Measurements from ENCODE around the gene CT47C1.
A peak's percentile ranks its signal among the peaks of the same experiment; 100 is the strongest.
"Not testable (repeated sequence)": the region's sequence is repeated elsewhere in the genome, so short reads cannot be mapped to it uniquely, and the experiment has no call there.

The CT47C1 gene

GRCh38 chrX:119072744-119073143 lies at the start of gene CT47C1:
Gene CT47C1 (plus strand): TSS chrX:119072993. CDS start chrX:119073226, 233 bp downstream.
- no peak for DNase-seq

DNA sequence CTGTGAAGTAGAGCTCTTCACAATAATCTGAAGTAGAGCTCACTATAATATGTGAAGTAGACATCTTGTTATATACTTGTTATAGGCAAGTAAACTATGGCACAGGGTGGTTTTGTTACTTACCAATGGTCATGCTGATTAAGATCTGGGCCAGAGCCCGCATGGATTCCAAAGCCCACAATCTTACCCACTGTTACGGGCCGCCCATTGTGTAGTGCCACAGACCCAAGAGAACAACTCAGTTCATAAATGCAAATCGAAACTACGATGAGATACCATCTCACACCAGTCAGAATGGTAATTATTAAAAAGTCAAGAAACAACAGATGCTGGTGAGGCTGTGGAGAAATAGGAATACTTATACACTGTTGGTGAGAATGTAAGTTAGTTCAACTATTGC lies 46.9 kb upstream of the CT47C1 start:
- no peak for DNase-seq

GRCh38 chrX:119026344-119026743 lies 46.4 kb upstream of the CT47C1 start:
- not testable (repeated sequence) for DNase-seq

DNA sequence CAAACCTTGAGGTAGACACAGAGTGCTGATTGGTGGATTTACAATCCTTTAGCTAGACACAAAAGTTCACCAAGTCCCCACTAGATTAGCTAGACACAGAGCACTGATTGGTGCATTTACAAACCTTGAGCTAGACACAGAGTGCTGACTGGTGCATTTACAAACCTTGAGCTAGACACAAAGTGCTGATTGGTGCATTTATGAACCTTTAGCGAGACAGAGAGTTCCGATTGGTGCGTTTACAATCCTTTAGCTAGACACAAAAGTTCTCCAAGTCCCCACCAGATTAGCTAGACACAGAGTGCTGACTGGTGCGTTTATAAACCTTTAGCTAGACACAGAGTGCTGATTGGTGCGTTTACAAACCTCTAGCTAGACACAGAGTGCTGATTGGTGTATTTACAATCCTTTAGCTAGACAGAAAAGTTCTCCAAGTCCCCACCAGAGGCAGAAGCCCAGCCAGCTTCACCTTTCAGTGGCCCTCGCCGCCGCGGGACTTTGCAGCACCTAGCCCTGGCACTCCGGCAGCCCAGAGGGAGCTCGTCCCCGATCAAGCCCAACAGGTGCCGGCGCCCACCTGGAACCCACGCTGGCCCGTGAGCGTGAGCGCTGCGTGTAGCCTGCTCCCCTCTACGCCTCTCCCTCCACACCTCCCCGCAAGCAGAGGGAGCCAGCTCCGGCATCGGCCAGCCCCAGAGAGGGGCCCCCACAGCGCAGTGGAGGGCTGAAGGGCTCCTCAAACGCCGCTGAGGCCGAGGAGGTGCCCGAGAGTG lies 44.6 kb upstream of the CT47C1 start:
- DNase-seq: not testable (repeated sequence)

DNA sequence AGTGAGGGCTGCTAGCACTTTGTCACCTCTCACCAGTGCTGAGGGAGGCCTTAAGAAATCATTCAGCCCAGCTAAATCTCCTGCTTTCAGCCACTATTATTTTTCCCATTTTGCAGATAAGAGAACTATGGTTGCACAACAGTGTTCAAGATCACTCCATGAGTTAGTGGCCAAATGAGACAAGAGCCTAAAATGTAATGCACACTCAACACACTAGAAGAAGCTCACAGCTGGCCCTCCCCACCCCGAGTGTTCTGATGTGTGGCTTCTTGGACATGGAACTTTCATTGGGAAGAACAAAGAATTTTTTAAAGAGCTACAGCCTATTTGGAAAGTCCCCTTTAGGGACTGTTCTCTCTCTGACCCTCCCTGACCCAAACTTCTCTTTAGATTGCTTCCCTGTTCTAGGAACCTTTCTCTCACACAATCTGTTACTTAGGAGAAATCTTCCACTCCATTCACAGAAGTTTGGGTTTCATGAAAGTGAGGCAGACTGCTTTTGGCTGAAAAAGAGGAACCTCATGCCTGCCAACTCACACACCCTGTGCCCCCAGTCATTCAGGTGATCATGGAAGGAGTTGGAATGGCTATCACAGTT lies 44.0 kb upstream of the CT47C1 start:
- DNase-seq: peak; percentile 36

DNA sequence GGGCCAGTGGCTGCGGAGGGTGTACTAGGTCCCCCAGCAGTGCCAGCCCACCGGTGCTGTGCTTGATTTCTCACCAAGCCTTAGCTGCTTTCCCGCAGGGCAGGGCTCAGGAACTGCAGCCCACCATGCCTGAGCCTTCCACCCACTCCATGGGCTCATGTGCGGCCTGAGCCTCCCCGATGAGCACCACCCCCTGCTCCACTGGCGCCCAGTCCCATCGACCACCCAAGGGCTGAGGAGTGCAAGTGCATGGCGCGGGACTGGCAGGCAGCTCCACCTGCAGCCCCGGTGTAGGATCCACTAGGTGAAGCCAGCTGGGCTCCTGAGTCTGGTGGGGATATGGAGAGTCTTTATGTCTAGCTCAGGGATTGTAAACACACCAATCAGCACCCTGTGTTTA lies 43.1 kb upstream of the CT47C1 start:
- DNase-seq: not testable (repeated sequence)

- DNase-seq: no peak
Observed at GRCh38 chrX:119030990-119031389, 41.8 kb upstream of the CT47C1 start.

DNA sequence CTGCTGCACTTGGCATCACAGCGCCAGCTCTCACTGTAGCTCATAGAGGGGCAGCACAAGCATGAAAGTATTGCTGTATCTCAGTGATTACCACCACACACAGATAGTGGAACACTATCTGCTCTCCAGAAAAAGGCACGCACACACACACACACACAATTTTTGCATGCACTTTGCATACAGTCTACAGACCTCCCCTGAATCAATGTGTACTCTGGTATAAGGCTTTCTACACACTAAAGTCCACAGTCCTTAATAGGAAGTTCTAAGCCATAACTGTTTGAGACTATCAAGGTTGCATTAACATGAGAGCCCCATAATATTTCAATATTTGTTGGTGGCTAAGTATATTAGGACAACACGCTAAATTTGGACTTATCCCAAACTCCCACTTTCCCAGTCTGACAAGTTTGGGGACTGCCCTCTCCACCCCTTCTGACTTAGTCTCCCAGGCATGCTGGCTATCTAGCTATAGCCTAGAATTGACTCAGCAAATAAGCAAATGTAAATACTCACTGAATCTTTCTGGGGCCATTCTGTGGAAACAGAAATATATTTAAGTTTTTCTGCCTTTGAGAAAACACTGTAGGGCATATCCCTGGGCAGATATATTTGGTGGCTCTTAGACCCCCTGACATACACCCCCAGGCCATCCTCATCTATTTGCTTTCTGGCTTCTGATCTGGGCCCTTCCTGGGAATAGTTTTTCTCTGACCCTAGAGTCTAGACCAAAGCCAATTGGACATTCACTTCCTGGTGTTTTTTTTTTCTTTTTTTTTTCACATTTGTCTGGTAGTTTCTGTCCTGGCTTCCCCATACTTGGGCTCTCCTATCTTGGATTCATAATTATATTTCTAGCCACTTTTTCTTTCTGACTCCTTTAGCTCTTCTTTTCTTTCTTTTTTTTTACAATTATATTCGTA lies 36.4 kb upstream of the CT47C1 start:
- no peak for DNase-seq

DNA sequence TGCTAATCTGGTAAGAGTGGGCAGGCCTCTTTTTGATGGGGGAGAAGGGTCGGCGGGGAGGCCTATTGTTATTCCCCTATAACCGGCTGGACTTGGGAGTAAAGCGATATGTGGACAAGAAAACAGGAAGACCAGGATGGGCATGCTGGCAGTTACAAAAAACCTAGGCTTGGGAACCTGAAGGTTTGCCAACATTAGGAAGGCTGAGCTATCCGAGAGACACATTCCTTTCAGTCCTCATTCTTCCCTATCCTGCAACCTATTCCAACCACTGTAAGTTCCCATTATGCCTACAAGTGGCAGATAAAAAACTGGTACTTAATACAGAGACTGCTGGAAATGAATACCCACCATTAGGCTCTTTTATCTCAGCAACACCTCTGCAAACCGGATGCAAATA lies 32.4 kb upstream of the CT47C1 start:
- no peak for DNase-seq

DNA sequence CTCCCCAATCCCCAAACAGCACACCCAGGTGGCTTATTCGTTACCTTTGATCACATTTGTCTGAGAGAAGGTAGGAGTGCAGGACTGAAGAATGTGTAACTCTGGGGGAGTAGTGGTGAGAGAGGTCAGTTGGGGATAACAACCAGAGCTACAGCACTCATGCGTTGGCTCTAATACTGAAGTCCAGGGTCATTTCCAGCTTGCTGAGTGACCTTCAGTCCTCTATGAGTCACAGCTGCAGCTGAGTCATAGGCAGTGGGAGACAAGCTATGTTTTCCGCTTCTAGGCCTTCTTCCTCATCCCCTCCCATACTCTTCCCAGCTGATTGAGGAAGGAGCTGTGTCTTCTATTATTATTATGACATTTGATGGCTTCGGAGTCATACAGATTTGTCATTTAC lies 31.6 kb upstream of the CT47C1 start:
- DNase-seq: peak; percentile 89

- DNase-seq: peak; percentile 7
Observed at GRCh38 chrX:119042040-119042439, 30.8 kb upstream of the CT47C1 start.

DNA sequence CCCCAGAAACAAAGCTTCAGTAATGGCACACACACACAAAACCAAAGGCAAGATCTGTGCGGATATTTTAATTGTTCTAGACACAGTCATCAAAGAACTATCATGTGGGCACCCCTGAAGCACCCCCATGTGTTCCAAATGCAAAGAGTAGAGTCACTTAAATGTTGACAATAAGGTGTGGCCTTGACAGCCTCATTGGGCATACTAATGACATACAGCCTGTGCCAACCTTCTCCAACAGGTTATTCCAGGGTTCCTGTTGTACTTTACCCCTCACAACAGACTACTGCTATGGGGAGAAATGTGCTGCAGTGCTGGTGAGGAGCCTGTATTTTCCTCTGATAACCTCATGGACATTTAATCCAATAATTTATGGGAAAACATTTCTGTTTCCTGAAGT lies 29.8 kb upstream of the CT47C1 start:
- DNase-seq: no peak

DNA sequence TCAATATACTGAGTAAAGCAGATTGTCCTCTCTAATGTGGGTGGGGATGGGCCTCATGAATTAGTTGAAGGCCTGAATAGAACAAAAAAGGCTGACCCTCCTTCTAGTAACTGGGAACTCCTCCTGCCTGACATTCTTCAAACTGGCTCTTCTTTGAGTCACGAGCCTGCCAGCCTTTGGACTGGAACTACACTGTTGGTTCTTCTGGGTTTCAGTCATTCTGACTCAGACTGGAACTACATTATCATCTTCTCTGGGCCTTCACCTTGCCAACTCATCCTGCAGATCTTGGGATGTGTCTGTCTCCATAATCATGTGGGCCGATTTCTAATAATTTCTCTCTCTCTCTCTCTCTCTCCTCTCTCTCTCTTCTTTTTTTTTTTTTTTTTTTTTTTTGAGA lies 26.9 kb upstream of the CT47C1 start:
- DNase-seq: no peak

GRCh38 chrX:119055687-119056086 lies 17.1 kb upstream of the CT47C1 start:
- no peak for DNase-seq

GRCh38 chrX:119062750-119063374 lies 9.9 kb upstream of the CT47C1 start:
- no peak for DNase-seq

DNA sequence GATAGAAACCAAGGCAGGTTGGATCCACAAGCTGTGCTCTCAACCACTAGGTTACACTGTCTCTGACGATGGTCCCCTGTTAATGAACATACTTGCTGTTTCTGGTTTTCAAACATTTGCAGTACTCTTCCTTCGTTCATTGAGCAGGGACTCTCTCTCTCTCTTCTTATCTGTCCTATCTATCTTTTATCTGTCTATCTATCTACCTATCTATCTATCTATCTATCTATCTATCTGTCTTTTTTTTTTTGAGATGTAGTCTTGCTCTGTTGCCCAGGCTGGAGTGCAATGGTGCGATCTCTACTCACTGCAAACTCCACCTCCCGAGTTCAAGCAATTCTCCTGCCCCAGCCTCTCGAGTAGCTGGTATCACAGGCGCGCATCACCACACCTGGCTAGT lies 9.4 kb upstream of the CT47C1 start:
- no peak for DNase-seq

DNA sequence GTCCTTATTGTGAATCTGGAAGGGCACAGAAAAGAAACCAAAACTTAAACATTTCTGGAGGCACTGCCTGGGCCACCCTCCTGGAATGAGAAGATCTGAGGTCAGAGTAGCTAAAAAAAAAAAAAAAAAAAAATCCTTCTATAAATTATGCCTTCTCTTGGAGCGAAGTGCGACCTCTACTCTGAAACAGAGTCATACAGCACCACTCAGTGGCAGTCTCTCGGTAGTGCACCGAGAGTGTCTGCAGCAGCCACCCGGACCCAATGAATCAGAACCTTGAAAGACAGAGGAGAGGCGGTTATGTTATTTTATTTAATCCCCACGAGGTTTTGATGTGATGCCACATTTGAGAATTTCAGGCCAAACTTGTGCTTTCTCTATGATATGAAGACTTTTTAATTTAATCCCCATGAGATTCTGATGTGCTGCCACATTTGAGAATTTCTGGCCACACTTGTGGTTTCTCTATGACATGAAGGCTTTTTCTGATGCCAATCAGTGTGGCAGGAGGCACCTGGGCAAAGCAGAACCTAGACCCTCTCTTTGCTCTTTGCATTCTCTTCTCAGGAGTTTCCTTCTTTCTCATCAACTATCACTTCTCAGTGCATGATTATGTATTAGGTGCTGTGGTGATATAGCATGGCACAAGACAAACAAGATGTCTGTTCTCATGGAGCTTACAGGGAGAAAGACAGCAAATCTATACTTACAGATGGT lies 5.6 kb upstream of the CT47C1 start:
- peak; percentile 57 for DNase-seq

DNA sequence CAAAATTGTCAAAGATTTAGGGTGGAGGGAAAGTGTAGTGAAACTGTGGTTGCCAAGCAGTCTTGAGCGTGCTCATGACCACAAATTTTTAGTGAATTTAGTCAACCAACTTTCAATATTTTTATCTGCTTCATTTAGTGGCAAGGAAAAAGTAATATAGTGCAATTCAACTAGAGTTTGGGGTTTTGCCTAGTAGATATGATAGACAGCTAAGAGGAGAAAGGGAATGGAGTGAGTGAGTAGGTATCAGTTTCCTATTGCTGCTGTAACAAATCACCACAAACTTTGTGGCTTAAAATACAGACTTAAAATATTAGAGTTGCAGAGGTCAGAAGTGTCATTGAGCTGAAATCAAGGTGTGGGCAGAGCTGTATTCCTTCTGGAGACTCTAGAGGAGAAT lies 3.7 kb upstream of the CT47C1 start:
- DNase-seq: no peak

DNA sequence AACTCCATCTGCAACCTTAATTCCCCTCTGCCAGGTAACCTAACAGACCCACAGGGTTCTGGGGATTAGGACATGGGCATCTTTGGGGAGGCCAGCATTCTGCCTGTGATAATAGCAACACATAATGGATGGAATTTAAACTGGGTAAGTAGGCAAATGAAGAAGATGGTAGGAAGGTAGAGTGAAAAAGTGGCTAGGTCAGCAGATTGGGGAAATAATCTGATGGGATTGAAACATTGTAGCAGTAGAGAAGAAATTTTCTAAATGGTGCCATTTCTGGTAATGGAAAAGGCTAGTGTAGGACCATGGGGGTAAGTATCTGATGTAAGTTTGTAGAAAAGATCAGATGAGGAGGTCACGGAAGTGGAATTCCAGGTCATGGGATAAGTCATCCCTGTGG lies 3.0 kb upstream of the CT47C1 start:
- no peak for DNase-seq

DNA sequence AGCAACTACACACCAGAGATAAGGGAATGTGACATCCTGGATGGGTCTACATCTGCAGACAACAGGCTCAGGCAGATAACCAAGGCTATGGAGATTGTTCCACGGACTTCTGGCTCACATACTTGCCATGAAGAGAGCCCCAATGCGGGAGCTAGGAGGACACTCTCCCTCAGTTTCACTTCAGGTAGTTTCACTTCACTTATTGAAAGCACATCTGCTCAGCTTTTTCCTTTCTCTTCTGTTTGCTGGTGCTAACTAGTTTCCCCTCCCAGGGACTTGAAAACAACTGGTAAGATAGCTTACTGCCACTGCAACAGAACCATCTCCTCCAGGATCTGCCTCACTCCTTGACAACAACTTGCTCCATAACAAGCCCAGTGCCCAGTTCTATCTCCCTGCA lies 1.4 kb upstream of the CT47C1 start:
- DNase-seq: peak; percentile 31

DNA sequence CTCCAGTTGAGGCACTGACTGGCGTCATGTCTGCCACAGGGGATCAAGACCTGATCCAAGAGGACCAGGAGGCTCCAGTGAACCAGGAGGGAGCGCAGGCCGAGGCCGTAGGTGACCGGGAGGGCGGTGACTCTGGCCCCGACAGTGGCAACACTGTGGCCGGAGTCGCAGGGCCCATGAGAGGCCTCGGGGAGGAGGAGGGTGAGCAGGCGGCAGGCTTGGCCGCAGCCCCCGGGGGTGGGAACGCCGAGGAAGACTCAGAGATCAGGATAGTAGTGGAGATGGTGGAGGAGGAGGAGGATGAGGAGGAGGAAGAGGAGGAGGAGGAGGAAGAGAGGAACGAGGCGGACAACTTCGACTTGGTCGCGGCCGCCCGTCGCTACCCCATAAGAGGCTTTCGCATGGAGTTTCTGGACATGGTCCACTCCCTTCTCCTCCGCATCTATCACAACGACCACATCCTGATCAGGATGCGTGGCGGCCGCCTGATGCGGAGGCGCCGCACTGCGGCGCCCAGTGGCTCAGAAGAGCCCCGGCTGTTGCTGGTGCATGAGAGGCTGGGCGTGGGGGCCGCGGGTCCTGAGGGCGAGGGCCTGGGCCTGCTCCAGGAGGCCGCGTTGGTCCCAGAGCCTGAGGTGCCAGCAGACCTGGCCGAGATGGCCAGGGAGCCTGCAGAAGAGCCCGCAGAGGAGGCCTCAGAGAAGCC lies 560 bp downstream of the CT47C1 start:
- DNase-seq: no peak

GRCh38 chrX:119073911-119074310 lies 1.1 kb downstream of the CT47C1 start:
- no peak for DNase-seq
